Endothelial cell of umbilical vein (primary cell): ENCODE results near the gene OXLD1.

ENCODE experiments used
- CTCF ChIP-seq, 2 donors: IDR thresholded peaks; 1 replicate in 1 of 2; 2 replicates in 1 of 2; pipeline ENCODE4 v1.5.1; 2011; ENCODE audit warnings: low read length in 2 of 2, mild to moderate bottlenecking in 2 of 2, moderate library complexity in 2 of 2, control low read depth in 1 of 2, inconsistent platforms in 1 of 2, low read depth in 1 of 2; ENCODE audit not compliant: insufficient read depth in 1 of 2; ENCODE audit errors: extremely low read depth in 1 of 2
- EZH2 ChIP-seq: IDR thresholded peaks from 2 replicates; pipeline ENCODE4 v1.6.1; 2012; ENCODE audit warnings: borderline replicate concordance, low read depth, mild to moderate bottlenecking, moderate library complexity, low read length, inconsistent platforms; ENCODE audit not compliant: severe bottlenecking
- FOS ChIP-seq: IDR thresholded peaks from 2 replicates; pipeline ENCODE4 v1.6.1; 2011; ENCODE audit warnings: mild to moderate bottlenecking, low read length, moderate library complexity, borderline replicate concordance; ENCODE audit not compliant: insufficient read depth
- POLR2A ChIP-seq: IDR thresholded peaks from 2 replicates; pipeline ENCODE4 v1.6.1; 2012; ENCODE audit warnings: low read depth, mild to moderate bottlenecking, control low read depth, low read length
- POLR2AphosphoS5 ChIP-seq: IDR thresholded peaks from 2 replicates; pipeline ENCODE4 v1.6.1; 2012; ENCODE audit warnings: low read depth, mild to moderate bottlenecking, control low read depth, low read length, moderate library complexity; ENCODE audit not compliant: insufficient read depth

- TF ChIP-seq EZH2, result no peak
- no peak for TF ChIP-seq CTCF (IDR thresholded peaks at IDR 0.05; ENCODE audit: extremely low read depth in 1 of 2, insufficient read depth in 1 of 2, low read depth in 1 of 2, low read length in 2 of 2)
- no peak for TF ChIP-seq POLR2A
- no peak for TF ChIP-seq POLR2AphosphoS5
- TF ChIP-seq FOS, result no peak
Observed at GRCh38 chr17:81688616-81689015, 22.2 kb upstream of the OXLD1 start.
